Parathyroid adenoma (tissue), 2 donors: Measurements from ENCODE around the gene SPEN.

ENCODE experiments used
- H2AFZ ChIP-seq: fragments of 300-600 bp; sonication (generic); one replicate; pipeline ENCODE4 v1.7.0; 2017; ENCODE audit warnings: antibody characterized with exemption, mild to moderate bottlenecking
- H3K27ac ChIP-seq: fragments of 300-600 bp; sonication (generic); one replicate; pipeline ENCODE4 v1.7.0; 2017
- H3K27me3 ChIP-seq: fragments of 300-600 bp; sonication (generic); one replicate; pipeline ENCODE4 v1.7.0; 2017; ENCODE audit warnings: low read length; ENCODE audit not compliant: control insufficient read depth, insufficient read depth
- H3K36me3 ChIP-seq: fragments of 300-600 bp; sonication (generic); one replicate; pipeline ENCODE4 v1.7.0; 2017; ENCODE audit warnings: low read length; ENCODE audit not compliant: control insufficient read depth, insufficient read depth
- H3K4me1 ChIP-seq: fragments of 300-600 bp; sonication (generic); one replicate; pipeline ENCODE4 v1.7.0; 2017; ENCODE audit warnings: control low read depth
- H3K4me2 ChIP-seq: fragments of 300-600 bp; sonication (generic); one replicate; pipeline ENCODE4 v1.7.0; 2017; ENCODE audit warnings: low read length
- H3K4me3 ChIP-seq: fragments of 300-600 bp; sonication (generic); one replicate; pipeline ENCODE4 v1.7.0; 2017; ENCODE audit warnings: low read depth, low read length
- H3K79me2 ChIP-seq: fragments of 300-600 bp; sonication (generic); one replicate; pipeline ENCODE4 v1.7.0; 2017; ENCODE audit warnings: control low read depth
- H3K9ac ChIP-seq: fragments of 300-600 bp; sonication (generic); one replicate; pipeline ENCODE4 v1.7.0; 2017; ENCODE audit warnings: mild to moderate bottlenecking
- H3K9me3 ChIP-seq: fragments of 300-600 bp; sonication (generic); one replicate; pipeline ENCODE4 v1.7.0; 2017; ENCODE audit warnings: low read length; ENCODE audit not compliant: control insufficient read depth
- TF ChIP-seq, protein P1 (sequence below): fragments of 300-600 bp; sonication (generic); IDR thresholded peaks from one replicate; pipeline ENCODE4 v1.7.0; 2017; ENCODE audit warnings: antibody characterized with exemption, mild to moderate bottlenecking
- donor health status: primary hyperparathyroidism.

SPEN gene

DNA sequence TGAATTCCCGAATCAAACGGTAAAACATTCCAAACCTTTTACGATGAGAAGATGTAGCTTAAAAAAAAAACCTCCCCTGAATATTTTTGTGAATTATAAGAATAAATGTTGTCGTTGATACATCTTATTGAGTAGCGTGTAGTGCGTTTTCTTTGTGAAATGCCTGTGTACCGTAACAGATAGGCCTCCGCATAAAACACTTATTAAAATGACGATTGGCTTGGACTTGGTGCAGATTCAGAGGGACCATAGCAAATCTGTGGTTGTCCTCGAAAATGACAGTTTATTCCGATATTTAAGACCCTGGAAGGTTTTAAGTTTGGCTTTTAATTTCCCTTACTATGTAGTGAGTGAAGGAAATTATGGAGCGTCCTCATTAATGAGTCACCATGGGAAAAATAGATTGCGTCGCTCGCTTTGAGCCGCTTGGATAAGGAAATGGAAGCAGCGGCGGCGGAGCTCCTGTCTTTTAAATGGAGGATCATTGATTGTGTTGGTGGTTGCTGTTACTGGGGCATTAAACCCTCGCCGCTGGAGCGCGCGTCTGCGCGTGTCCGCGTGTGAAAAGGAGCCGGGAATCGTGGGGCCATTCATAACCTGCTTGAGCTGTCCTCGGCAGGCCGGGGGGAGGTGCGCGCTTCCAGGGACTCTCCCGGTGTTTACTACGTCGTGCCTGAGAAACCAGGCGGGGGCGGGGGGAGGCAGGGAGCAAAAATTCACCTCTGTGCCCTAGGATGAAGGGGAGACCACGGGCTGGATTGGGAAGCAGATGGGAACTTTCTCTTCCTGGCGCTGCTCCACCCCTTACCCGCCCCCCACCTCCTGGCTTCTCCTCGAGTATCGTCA lies 1.6 kb downstream of the SPEN start:
- Histone ChIP-seq H3K27ac (peak overlapping the region; percentile 98), H3K4me1 (peaks cover 4% of the 10 kb centered on the region), H3K9ac (peak overlapping the region; percentile 50), H3K79me2 (peaks cover 12% of the 10 kb centered on the region), H3K36me3 (no peaks in the 10 kb centered on the region), H3K9me3 (no peaks in the 10 kb centered on the region), H2AFZ (peak overlapping the region; percentile 36), H3K27me3 (no peaks in the 10 kb centered on the region), H3K4me2 (peak overlapping the region; percentile 87), H3K4me3 (peak overlapping the region; percentile 84)
- TF ChIP-seq, protein P1, sequence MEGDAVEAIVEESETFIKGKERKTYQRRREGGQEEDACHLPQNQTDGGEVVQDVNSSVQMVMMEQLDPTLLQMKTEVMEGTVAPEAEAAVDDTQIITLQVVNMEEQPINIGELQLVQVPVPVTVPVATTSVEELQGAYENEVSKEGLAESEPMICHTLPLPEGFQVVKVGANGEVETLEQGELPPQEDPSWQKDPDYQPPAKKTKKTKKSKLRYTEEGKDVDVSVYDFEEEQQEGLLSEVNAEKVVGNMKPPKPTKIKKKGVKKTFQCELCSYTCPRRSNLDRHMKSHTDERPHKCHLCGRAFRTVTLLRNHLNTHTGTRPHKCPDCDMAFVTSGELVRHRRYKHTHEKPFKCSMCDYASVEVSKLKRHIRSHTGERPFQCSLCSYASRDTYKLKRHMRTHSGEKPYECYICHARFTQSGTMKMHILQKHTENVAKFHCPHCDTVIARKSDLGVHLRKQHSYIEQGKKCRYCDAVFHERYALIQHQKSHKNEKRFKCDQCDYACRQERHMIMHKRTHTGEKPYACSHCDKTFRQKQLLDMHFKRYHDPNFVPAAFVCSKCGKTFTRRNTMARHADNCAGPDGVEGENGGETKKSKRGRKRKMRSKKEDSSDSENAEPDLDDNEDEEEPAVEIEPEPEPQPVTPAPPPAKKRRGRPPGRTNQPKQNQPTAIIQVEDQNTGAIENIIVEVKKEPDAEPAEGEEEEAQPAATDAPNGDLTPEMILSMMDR = no peak

DNA sequence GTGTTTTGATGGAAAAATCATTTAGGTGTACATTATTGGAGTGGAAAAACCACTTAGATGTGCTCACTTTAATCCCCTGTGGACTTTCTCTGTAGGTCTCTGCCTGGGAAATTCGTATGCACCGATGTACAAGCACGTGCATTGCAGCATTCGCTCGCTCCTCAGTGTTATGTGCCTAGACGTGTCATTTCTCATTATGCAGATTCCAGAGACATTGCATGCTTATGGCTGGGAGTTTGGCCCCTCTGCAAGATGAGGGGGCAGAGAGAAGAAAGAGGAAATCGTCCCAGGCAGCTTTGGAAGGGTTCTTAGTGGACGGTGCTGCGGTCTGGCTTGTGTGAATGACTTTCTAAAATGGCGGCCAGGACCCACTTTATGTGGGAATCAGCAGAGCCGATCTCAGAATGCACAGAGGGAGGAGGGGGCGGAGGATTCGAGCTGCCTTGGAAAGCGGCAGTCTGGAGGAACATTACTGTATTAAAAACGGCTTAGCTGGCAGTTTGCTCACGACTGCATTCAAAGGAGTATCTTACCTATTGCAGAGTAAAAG lies 2.3 kb downstream of the SPEN start:
- peak overlapping the region; percentile 84 for H3K4me3 ChIP-seq
- H3K79me2 ChIP-seq = peaks cover 16% of the 10 kb centered on the region
- no peaks in the 10 kb centered on the region for H3K27me3 ChIP-seq
- H2AFZ ChIP-seq = peak overlapping the region; percentile 36
- peak overlapping the region; percentile 98 for H3K27ac ChIP-seq
- TF ChIP-seq, protein P1 = no peak
- no peak overlapping the region for H3K9ac ChIP-seq
- H3K36me3 ChIP-seq = no peaks in the 10 kb centered on the region
- H3K4me1 ChIP-seq = peaks cover 4% of the 10 kb centered on the region
- H3K9me3 ChIP-seq = no peaks in the 10 kb centered on the region
- H3K4me2 ChIP-seq = peak overlapping the region; percentile 87

DNA sequence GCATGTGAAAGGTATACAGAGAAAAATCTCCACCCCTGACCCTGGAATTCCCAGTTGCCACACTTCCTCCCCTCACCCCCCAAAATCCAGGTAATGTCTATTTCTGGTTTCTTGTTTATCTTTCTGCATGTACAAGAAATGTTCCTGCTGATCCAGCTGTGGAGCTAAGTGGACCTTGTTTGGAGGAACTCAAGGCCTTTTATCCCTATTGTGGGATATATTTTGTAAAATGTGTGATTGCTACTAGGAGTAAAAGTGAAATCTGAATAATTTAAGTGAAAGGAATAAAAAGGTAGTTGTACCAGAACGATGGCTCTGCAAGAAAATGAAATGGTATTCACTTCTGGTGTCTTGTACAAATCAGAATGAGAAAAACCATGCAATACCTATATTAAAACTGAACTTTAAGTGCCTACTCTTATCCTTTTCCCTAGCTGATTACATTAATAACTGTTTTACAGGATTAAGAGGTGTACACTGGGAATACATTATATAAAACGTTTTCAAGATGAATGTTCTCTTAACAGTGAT lies 3.0 kb downstream of the SPEN start:
- peak overlapping the region; percentile 87 for H3K4me2 ChIP-seq
- peak overlapping the region; percentile 84 for H3K4me3 ChIP-seq
- H3K4me1 ChIP-seq = peaks cover 4% of the 10 kb centered on the region
- H3K9ac ChIP-seq = no peak overlapping the region
- no peaks in the 10 kb centered on the region for H3K36me3 ChIP-seq
- no peak overlapping the region for H2AFZ ChIP-seq
- TF ChIP-seq, protein P1 = no peak
- peaks cover 19% of the 10 kb centered on the region for H3K79me2 ChIP-seq
- H3K27ac ChIP-seq = peak overlapping the region; percentile 98
- no peaks in the 10 kb centered on the region for H3K27me3 ChIP-seq
- no peaks in the 10 kb centered on the region for H3K9me3 ChIP-seq

DNA sequence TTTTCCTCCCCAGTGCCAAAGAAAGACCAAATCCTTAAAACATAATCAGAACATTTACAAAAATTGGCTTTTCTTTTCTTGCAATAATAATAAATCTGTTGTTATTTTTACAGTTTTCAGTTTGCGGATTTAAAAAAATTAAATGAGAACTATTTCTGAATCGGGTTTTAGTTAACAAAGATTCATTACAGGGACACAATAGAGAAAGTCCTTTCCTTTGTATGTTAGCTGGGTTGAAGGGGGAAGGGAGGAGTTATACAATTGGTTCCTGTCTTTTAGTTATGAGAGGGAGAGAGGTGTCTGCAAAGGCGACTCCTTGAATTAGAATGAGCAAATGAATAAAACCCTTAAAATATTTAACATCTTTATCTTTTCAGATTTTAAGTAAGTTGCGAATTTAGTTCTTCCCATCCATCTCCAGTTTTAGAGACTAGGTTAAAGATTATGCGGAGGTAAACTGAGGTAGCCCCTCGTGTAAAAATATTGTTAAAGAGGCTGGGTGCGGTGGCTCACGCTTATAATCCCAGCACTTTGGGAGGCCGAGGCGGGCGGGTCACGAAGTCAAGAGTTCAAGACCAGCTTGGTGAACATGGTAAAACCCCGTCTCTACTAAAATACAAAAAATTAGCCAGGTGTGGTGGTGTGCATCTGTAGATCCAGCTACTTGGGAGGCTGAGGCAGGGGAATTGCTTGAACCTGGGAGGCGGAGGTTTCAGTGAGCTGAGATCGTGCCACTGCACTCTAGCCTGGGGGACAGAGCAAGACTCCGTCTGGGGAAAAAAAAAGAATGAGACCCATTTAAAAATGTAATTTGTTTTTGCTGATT lies 3.9 kb downstream of the SPEN start:
- H3K27me3 ChIP-seq = no peaks in the 10 kb centered on the region
- peak overlapping the region; percentile 57 for H3K4me2 ChIP-seq
- H3K36me3 ChIP-seq = no peaks in the 10 kb centered on the region
- TF ChIP-seq, protein P1 = no peak
- H3K9ac ChIP-seq = no peak overlapping the region
- no peak overlapping the region for H2AFZ ChIP-seq
- peak overlapping the region; percentile 84 for H3K4me3 ChIP-seq
- peaks cover 21% of the 10 kb centered on the region for H3K79me2 ChIP-seq
- peaks cover 4% of the 10 kb centered on the region for H3K4me1 ChIP-seq
- peak overlapping the region; percentile 53 for H3K27ac ChIP-seq
- H3K9me3 ChIP-seq = no peaks in the 10 kb centered on the region
